Neural crest cell (in vitro differentiated cells): Measurements from ENCODE around the gene FAT2. TPM values are rescaled to one million over a fixed set of nuclear protein-coding genes. Genes with fewer than 3 reads are reported as not detected.
"Not testable (repeated sequence)": the region's sequence is repeated elsewhere in the genome, so short reads cannot be mapped to it uniquely, and the experiment has no call there.

Experiments
- DNase-seq: peaks from one replicate; pipeline ENCODE4 v3.0.0; 2021; ENCODE audit warnings: low read depth, mixed read lengths, low spot score
- H3K27ac Mint-ChIP-seq: one replicate; pipeline ENCODE4 v1.8.0; 2021; ENCODE audit warnings: mild to moderate bottlenecking, mixed read lengths; ENCODE audit not compliant: unreplicated experiment
- H3K27me3 Mint-ChIP-seq: 2 replicates; pipeline ENCODE4 v1.8.0; 2021; ENCODE audit warnings: low read depth, mild to moderate bottlenecking, mixed read lengths
- H3K36me3 Mint-ChIP-seq: 2 replicates; pipeline ENCODE4 v1.8.0; 2021; ENCODE audit warnings: low read depth, mild to moderate bottlenecking, mixed read lengths
- H3K4me1 Mint-ChIP-seq: 2 replicates; pipeline ENCODE4 v1.8.0; 2021; ENCODE audit warnings: mixed read lengths
- H3K4me3 Mint-ChIP-seq: one replicate; pipeline ENCODE4 v1.8.0; 2021; ENCODE audit warnings: mild to moderate bottlenecking, mixed read lengths
- H3K9me3 Mint-ChIP-seq: 2 replicates; pipeline ENCODE4 v1.8.0; 2021; ENCODE audit warnings: mixed read lengths
- CTCF ChIP-seq: fragments of 200-600 bp; sonication (generic); conservative IDR thresholded peaks from 2 replicates; pipeline ENCODE4 v1.5.0; 2021; ENCODE audit warnings: antibody characterized with exemption, mild to moderate bottlenecking
- total RNA-seq: library from RNA; stranded (reverse); gene quantifications from 2 replicates; pipeline ENCODE4 v1.2.1, GENCODE V29; 2021

The FAT2 gene
- total RNA-seq, 1 donor from 2014 or later = not detected

- peaks cover 3% of the 10 kb centered on the region for H3K9me3 Mint-ChIP-seq
- H3K4me1 Mint-ChIP-seq = no peaks in the 10 kb centered on the region
- no peak for DNase-seq
- no peak overlapping the region for H3K27ac Mint-ChIP-seq
- H3K27me3 Mint-ChIP-seq = no peaks in the 10 kb centered on the region
- H3K36me3 Mint-ChIP-seq = no peaks in the 10 kb centered on the region
- no peak for TF ChIP-seq CTCF
- H3K4me3 Mint-ChIP-seq = no peak overlapping the region
Measured at GRCh38 chr5:151581347-151581746, 9.8 kb downstream of the FAT2 start.

GRCh38 chr5:151580858-151581257 lies 10.3 kb downstream of the FAT2 start:
- Mint-ChIP-seq H3K9me3 (peaks cover 3% of the 10 kb centered on the region), H3K4me3 (no peak overlapping the region), H3K27me3 (no peaks in the 10 kb centered on the region), H3K4me1 (no peaks in the 10 kb centered on the region), H3K36me3 (no peaks in the 10 kb centered on the region), H3K27ac (no peak overlapping the region)
- no peak for DNase-seq
- no peak for TF ChIP-seq CTCF

- H3K27ac Mint-ChIP-seq = no peak overlapping the region
- no peak for TF ChIP-seq CTCF
- no peaks in the 10 kb centered on the region for H3K36me3 Mint-ChIP-seq
- no peak overlapping the region for H3K4me3 Mint-ChIP-seq
- DNase-seq = no peak
- H3K9me3 Mint-ChIP-seq = peaks cover 3% of the 10 kb centered on the region
- no peaks in the 10 kb centered on the region for H3K27me3 Mint-ChIP-seq
- no peaks in the 10 kb centered on the region for H3K4me1 Mint-ChIP-seq
Measured at GRCh38 chr5:151580239-151580638, 10.9 kb downstream of the FAT2 start.

- not testable (repeated sequence) for H3K4me3 Mint-ChIP-seq, H3K27me3 Mint-ChIP-seq, H3K4me1 Mint-ChIP-seq, H3K9me3 Mint-ChIP-seq, DNase-seq, H3K36me3 Mint-ChIP-seq
- H3K27ac Mint-ChIP-seq = peak overlapping the region; percentile 25
Measured at GRCh38 chr5:151579146-151579545, 12.0 kb downstream of the FAT2 start.

- no peaks in the 10 kb centered on the region for H3K36me3 Mint-ChIP-seq
- TF ChIP-seq CTCF = no peak
- peak overlapping the region; percentile 25 for H3K27ac Mint-ChIP-seq
- H3K27me3 Mint-ChIP-seq = no peaks in the 10 kb centered on the region
- H3K9me3 Mint-ChIP-seq = peaks cover 3% of the 10 kb centered on the region
- no peaks in the 10 kb centered on the region for H3K4me1 Mint-ChIP-seq
- DNase-seq = no peak
- no peak overlapping the region for H3K4me3 Mint-ChIP-seq
Measured at GRCh38 chr5:151578326-151579025, 12.7 kb downstream of the FAT2 start.

- DNase-seq = no peak
- Mint-ChIP-seq H3K27me3 (no peaks in the 10 kb centered on the region), H3K27ac (no peak overlapping the region), H3K4me1 (no peaks in the 10 kb centered on the region), H3K4me3 (no peak overlapping the region), H3K36me3 (no peaks in the 10 kb centered on the region), H3K9me3 (no peaks in the 10 kb centered on the region)
- TF ChIP-seq CTCF = no peak
Measured at GRCh38 chr5:151577566-151577965, 13.6 kb downstream of the FAT2 start.
